ENCODE results near the gene TBC1D22A.

Gene TBC1D22A

GRCh38 chr22:46862418-46863324 is 100.2 kb downstream of the TBC1D22A start:
- no peak overlapping the region for H3K4me3 ChIP-seq (ENCODE audit: low read depth, low read length)
- TF ChIP-seq, protein P1, sequence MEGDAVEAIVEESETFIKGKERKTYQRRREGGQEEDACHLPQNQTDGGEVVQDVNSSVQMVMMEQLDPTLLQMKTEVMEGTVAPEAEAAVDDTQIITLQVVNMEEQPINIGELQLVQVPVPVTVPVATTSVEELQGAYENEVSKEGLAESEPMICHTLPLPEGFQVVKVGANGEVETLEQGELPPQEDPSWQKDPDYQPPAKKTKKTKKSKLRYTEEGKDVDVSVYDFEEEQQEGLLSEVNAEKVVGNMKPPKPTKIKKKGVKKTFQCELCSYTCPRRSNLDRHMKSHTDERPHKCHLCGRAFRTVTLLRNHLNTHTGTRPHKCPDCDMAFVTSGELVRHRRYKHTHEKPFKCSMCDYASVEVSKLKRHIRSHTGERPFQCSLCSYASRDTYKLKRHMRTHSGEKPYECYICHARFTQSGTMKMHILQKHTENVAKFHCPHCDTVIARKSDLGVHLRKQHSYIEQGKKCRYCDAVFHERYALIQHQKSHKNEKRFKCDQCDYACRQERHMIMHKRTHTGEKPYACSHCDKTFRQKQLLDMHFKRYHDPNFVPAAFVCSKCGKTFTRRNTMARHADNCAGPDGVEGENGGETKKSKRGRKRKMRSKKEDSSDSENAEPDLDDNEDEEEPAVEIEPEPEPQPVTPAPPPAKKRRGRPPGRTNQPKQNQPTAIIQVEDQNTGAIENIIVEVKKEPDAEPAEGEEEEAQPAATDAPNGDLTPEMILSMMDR (IDR thresholded peaks at IDR 0.05; ENCODE audit: low read depth, low read length): no peak

DNA sequence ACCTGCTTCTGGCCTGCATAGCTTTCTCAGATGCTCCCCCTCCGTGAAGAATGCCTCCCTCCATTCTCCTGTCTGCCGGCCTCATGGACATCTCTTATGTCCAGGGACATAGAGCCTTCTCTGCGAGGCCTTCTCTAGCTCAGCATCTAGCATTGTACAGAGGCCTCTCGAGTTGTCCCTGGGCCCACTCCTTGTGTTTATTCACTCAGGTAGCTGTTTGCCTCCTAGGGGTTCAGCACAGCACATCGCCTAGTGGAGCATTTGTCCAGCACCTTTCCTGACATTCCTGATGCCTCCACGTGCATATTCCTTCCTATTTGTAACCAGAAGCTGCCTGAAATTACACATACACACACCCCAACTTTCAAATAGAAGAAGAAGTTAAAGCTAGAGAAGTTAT is 101.3 kb downstream of the TBC1D22A start:
- TF ChIP-seq, protein P1 (IDR thresholded peaks at IDR 0.05; ENCODE audit: low read depth, low read length): no peak
- H3K4me3 ChIP-seq (ENCODE audit: low read depth, low read length): no peak overlapping the region

DNA sequence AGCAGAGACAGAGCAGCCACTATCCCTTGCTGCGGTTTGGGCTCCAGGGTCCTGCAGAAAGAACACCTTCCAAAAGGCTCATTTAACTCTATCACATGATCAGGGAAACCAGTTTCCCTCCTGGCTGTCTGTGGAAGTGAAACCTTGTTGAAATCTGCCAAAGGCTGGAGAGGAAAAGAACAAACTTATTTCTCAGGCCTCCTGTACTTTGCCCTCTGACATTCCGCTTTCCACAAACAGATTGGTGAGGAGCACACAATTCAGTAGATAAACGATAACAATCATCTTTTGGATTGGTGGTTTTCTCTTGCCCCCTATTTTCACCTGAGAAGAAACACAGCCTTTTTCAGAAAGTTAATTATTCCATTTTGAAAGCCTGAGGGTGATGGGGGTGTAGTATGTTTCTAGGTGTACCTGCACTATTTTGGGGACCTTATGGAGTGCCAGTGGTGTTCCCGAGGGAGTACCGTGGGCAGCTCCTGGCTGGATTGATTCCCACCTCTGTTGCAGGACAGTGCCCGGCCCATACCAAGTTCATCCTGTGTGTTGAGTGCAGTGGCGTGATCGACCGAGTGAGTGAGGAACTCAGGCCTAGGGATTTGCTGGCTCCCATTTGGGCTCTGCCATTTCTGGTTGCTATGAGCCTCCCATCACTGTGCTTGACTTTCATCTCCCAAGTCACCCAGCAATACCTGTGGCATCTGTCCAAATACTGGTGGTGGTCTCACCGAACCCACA is 102.0 kb downstream of the TBC1D22A start:
- TF ChIP-seq, protein P1 (IDR thresholded peaks at IDR 0.05; ENCODE audit: low read depth, low read length): no peak
- H3K4me3 ChIP-seq (ENCODE audit: low read depth, low read length): no peak overlapping the region

- no peak overlapping the region for H3K4me3 ChIP-seq (ENCODE audit: low read depth, low read length)
- TF ChIP-seq, protein P1 (IDR thresholded peaks at IDR 0.05; ENCODE audit: low read depth, low read length): no peak
Observed at GRCh38 chr22:46865052-46865434, 102.6 kb downstream of the TBC1D22A start.

- TF ChIP-seq, protein P1 (IDR thresholded peaks at IDR 0.05; ENCODE audit: low read depth, low read length): no peak
- H3K4me3 ChIP-seq (ENCODE audit: low read depth, low read length): no peak overlapping the region
Observed at GRCh38 chr22:46865642-46866041, 103.2 kb downstream of the TBC1D22A start.

GRCh38 chr22:46866591-46866990 is 104.1 kb downstream of the TBC1D22A start:
- H3K4me3 ChIP-seq (ENCODE audit: low read depth, low read length): peak overlapping the region; percentile 40
- TF ChIP-seq, protein P1 (IDR thresholded peaks at IDR 0.05; ENCODE audit: low read depth, low read length): no peak

DNA sequence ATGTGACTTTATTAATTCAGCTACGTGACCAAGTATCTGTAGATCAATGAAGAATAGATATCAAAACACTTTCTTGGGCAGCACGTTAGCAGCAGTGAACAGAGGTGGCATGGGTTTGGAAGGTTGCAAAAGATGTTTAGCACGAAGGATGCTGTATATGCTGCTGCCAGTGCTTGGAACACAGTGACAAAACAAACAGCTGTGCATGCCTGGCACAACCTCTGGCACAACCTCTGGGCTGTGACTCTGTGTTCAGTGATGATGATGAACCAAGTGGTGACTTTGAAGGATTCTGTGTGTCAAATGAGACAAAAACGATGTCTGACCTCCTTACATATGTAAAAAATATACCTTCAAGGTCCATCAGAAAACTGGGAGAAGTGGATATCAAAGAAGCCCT is 104.7 kb downstream of the TBC1D22A start:
- TF ChIP-seq, protein P1 (IDR thresholded peaks at IDR 0.05; ENCODE audit: low read depth, low read length): no peak
- peak overlapping the region; percentile 40 for H3K4me3 ChIP-seq (ENCODE audit: low read depth, low read length)

Measured in WI38 (cell line).